Stimulated activated CD8-positive, alpha-beta memory T cell treated with anti-CD3 and anti-CD28 coated beads, Interleukin-12 subunit alpha, Interleukin-12 subunit beta, amount 100 ng/mL, for 24 hours (primary cell): ENCODE results near the gene PIGK.
"Not testable (repeated sequence)": the region's sequence is repeated elsewhere in the genome, so short reads cannot be mapped to it uniquely, and the experiment has no call there.

ENCODE experiments used
- DNase-seq: peaks from one replicate; pipeline ENCODE4 v3.0.0-alpha.2; 2020; ENCODE audit errors: extremely low read depth

The PIGK gene

GRCh38 chr1:77219166-77219887 is at the start of gene PIGK:
Gene PIGK (minus strand): TSS chr1:77219430. CDS start chr1:77219402, 28 bp downstream.
- peak; percentile 58 for DNase-seq

GRCh38 chr1:77267035-77267434 is 47.8 kb upstream of the PIGK start:
- DNase-seq = no peak

- DNase-seq = no peak
Observed at GRCh38 chr1:77265180-77265579, 46.0 kb upstream of the PIGK start.

- DNase-seq = no peak
Observed at GRCh38 chr1:77263708-77264107, 44.5 kb upstream of the PIGK start.

GRCh38 chr1:77253211-77253610 is 34.0 kb upstream of the PIGK start:
- no peak for DNase-seq

- DNase-seq = no peak
Observed at GRCh38 chr1:77250126-77250525, 30.9 kb upstream of the PIGK start.

- DNase-seq = no peak
Observed at GRCh38 chr1:77245830-77246229, 26.6 kb upstream of the PIGK start.

- DNase-seq = no peak
Observed at GRCh38 chr1:77239311-77239710, 20.1 kb upstream of the PIGK start.

GRCh38 chr1:77238462-77238861 is 19.2 kb upstream of the PIGK start:
- no peak for DNase-seq

- no peak for DNase-seq
Observed at GRCh38 chr1:77234943-77235342, 15.7 kb upstream of the PIGK start.

- no peak for DNase-seq
Observed at GRCh38 chr1:77234096-77234495, 14.9 kb upstream of the PIGK start.

GRCh38 chr1:77232829-77233228 is 13.6 kb upstream of the PIGK start:
- DNase-seq = no peak

GRCh38 chr1:77230051-77230450 is 10.8 kb upstream of the PIGK start:
- DNase-seq = no peak

- no peak for DNase-seq
Observed at GRCh38 chr1:77228836-77229235, 9.6 kb upstream of the PIGK start.

GRCh38 chr1:77227381-77227780 is 8.2 kb upstream of the PIGK start:
- DNase-seq = no peak

- DNase-seq = no peak
Observed at GRCh38 chr1:77222496-77222895, 3.3 kb upstream of the PIGK start.

GRCh38 chr1:77220687-77221463 is 1.6 kb upstream of the PIGK start:
- no peak for DNase-seq

GRCh38 chr1:77218477-77219165 is 609 bp downstream of the PIGK start:
- DNase-seq = no peak

GRCh38 chr1:77204043-77204442 is 15.2 kb downstream of the PIGK start:
- DNase-seq = not testable (repeated sequence)

GRCh38 chr1:77202751-77203150 is 16.5 kb downstream of the PIGK start:
- no peak for DNase-seq

- DNase-seq = no peak
Observed at GRCh38 chr1:77200806-77201205, 18.4 kb downstream of the PIGK start.

- DNase-seq = no peak
Observed at GRCh38 chr1:77200293-77200692, 18.9 kb downstream of the PIGK start.

GRCh38 chr1:77197351-77197750 is 21.9 kb downstream of the PIGK start:
- DNase-seq = no peak
